NOMO-1 (cell line): ENCODE data around the gene TMPRSS4.

Source experiments
- DNase-seq, 2 experiments: peaks; one replicate each; lab custom pipeline; 2025; ENCODE audit not compliant: unreplicated experiment in 2 of 2; lab: John Stamatoyannopoulos, UW

Gene TMPRSS4, protein sequence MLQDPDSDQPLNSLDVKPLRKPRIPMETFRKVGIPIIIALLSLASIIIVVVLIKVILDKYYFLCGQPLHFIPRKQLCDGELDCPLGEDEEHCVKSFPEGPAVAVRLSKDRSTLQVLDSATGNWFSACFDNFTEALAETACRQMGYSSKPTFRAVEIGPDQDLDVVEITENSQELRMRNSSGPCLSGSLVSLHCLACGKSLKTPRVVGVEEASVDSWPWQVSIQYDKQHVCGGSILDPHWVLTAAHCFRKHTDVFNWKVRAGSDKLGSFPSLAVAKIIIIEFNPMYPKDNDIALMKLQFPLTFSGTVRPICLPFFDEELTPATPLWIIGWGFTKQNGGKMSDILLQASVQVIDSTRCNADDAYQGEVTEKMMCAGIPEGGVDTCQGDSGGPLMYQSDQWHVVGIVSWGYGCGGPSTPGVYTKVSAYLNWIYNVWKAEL

DNA sequence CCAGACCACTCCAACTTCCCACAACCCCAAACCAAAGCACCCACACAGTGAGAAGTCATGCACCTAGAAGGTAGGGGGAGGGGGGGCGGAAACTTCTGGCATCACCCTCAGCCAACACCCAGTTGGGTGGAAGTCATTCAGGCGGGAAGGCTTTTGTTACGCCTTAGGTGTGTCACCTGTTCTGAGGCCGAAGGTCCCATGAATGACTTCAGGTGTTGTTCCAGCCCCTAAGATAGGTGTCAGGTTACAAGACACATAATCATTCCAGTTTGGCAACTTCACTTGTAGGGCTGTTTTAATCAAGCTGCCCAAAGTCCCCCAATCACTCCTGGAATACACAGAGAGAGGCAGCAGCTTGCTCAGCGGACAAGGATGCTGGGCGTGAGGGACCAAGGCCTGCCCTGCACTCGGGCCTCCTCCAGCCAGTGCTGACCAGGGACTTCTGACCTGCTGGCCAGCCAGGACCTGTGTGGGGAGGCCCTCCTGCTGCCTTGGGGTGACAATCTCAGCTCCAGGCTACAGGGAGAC, at the start of gene TMPRSS4:
Gene TMPRSS4, plus strand, starts transcription at position 325 of the 528 bp plus-strand sequence. CDS start 225 bp downstream, outside the sequence.
- DNase-seq = no peak

GRCh38 chr11:118027694-118028093, 49.2 kb upstream of the TMPRSS4 start:
- DNase-seq = no peak

DNA sequence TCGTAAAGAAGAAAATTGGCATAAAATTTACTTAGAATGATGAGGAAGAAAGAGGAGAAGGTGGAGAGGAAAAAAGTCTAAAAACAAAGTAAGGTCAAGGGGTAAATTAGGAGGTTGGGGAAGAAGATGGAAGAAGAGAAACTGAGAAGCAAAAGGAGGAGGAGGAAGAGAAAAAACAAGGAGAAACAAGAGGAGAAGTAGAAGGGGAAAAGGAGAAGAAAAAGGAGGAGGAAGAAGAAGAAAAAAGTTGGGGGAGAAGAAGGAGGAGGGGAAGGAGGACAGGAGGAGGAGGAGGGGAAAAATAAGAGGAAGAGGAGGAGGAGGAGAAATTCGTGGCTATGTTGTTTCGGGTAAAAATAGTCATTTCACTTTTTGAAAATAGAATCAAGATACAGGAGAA, 48.3 kb upstream of the TMPRSS4 start:
- no peak for DNase-seq

DNA sequence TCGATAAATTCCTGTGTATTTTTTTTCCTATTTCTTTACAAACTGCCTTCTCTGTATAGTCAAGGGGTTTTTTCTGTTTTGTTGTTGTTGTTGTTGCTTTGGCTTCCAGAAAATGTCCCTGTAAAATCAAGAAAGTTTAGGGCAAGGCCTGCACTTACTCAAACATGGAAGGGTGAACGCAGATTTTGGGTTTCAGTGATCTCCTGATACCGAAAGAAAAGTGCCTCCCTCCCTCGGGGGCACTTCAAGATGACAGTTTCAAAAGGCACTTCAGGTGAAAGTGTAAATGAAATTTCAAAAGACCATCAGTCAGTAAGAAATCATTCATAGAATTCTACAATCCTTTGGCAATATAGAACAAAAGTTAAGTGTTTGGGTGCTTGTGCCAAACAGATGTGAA, 43.4 kb upstream of the TMPRSS4 start:
- DNase-seq = no peak

GRCh38 chr11:118042141-118042540, 34.7 kb upstream of the TMPRSS4 start:
- DNase-seq = no peak

DNA sequence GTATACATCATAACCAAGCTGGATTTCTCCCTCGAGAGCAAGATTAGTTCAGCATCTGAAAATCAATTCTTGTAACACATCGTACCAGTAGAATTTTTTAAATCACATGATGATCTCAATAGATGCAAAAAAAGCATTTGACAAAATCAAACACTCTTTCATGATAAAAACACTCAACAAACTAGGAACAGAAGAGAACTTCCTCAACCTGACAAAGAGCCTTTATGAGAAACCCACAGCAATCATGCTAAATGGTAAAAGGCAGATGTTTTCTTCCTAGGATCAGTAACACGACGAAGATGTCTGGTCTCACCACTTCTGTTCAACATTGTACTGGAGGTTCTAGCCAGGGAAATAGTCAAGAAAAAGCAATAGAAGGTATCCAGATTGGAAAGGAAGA, 34.1 kb upstream of the TMPRSS4 start:
- no peak for DNase-seq

GRCh38 chr11:118045191-118045590, 31.7 kb upstream of the TMPRSS4 start:
- DNase-seq = no peak

- DNase-seq = no peak
Measured at GRCh38 chr11:118046051-118046963, 30.6 kb upstream of the TMPRSS4 start.

DNA sequence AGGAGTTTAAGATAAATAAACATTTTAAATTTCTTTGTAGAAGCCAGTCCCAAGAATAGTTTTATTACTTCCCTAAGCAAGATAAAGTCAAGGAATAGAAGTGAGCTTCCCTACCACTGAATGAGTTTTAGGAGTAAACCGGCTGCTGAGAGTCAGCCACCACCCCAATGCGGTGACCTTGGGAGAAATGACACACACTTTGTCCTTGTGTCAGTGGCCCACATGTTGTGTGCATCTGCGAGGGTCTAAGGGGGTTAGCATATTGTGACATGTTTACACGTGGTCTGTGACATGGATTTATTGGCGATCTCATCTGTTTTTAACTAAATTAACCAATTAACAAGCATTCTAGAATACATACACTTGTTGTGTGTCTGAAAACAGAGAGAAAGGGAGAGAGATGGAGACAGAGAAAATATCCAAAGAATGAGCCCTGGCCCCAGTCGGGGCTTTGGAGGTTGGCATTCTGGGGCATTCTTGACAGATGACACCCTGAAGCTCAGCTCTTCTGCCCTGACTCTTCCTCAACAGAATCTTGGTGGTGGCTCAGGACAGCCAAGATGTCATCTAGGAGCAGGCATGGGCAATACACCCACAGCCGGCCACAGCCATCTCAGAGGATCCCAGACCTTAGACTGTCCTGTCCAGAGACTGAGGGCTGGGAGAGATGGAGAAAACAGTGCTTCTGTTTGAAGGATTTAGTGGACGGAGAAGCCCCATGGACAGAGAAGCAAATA, 29.7 kb upstream of the TMPRSS4 start:
- no peak for DNase-seq

- no peak for DNase-seq
Measured at GRCh38 chr11:118047749-118048148, 29.1 kb upstream of the TMPRSS4 start.

- DNase-seq = no peak
Measured at GRCh38 chr11:118048472-118049370, 28.2 kb upstream of the TMPRSS4 start.

DNA sequence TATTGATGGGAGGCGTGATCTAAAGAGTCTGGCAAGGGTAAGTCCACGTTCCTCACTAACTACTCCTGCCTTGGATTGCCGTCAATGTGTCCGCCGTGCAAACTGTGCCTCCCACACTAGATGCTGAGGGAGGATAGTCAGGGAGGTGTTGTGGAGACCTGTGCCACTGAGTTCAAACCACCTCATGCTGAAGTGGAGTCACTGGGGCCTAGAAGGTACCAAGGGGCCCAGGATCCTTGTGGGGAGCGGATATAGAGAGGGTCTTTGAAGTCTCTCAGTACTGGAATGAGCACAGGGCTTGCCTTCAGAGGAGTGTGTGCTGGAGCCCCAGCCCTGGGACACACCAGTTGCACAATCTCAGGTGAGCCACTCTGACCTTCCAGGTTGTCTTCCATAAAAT, 27.1 kb upstream of the TMPRSS4 start:
- DNase-seq = no peak

DNA sequence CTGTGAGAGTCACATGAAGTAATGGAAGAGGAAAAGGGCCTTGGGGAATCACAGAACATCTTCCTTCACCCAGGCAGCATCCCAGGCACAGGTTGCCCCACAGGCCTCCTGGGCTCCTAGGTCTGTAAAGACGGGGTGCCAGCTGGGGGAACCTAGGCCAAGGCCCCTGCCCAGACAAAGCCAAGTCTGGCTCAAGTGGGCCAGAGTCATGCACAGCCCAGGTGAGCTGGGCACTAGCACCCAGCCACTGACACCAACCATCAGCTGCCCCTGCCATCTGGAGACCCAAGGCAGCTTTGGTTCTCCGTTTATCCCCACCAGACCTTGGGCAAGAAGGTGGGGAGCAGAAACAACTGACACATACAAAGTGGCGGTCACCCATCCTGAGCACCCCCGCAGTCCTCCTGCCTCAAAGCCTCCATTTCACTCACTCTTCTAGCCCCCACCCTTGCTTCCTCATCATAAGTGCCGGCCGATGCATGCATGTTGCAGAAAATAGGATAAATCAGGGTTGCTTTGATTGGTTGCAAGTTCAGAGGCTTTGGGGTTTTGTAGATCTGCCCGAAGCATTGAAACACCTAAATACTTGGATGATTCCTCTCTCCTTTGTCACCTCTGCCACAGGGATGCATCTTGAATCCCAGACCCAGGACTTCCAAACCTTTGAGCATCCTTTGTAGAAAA, 26.5 kb upstream of the TMPRSS4 start:
- DNase-seq = no peak

DNA sequence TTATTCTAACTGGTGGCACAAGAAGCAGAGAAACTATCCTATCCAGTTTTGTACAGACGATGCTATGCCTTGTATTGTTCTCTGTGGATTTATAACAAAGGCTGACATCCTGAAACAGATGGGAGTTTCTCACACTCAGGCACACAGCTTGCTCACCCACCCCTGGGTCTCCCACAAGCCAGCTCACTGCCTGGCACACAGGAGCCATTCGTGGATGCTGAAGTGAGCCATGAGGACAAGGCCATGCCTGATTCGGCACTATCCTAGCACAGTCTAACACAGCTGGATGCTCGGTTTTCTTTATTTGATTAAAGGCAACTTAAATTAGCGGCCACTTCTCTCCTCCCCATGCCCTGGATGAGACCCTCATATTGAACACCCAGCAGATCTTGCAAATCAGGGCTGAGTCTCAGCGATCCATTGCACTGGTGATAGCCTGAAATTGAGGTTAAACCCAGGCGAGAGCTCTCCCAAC, 25.7 kb upstream of the TMPRSS4 start:
- DNase-seq = no peak

GRCh38 chr11:118051611-118052461, 25.0 kb upstream of the TMPRSS4 start:
- no peak for DNase-seq

DNA sequence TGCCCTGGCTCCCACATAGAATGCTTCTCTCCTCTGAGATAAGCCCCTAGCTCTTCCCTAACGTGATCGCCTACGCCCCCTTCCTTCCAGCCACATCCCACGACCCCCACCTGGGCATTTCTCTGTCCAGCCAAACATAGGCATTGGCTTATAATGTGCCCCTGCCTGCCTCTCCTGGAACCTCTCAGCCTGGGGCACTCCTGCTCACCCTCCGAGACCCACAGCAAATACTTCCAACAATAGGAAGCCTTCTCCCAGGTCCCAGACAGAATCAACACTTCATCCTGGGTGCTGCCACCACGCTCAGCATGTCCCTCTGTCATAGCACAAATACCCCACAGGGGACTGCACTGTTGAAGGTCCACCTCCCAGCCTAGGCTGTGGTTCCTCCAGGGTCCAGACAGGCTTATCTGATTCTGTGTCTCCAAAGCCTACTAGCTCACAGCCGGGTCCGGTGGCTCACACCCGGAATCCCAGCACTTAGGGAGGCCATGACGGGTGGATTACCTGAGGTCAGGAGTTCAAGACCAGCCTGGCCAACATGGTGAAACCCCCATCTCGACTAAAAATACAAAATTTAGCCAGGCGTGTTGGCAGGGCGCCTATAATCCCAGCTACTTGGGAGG, 24.2 kb upstream of the TMPRSS4 start:
- DNase-seq = no peak

DNA sequence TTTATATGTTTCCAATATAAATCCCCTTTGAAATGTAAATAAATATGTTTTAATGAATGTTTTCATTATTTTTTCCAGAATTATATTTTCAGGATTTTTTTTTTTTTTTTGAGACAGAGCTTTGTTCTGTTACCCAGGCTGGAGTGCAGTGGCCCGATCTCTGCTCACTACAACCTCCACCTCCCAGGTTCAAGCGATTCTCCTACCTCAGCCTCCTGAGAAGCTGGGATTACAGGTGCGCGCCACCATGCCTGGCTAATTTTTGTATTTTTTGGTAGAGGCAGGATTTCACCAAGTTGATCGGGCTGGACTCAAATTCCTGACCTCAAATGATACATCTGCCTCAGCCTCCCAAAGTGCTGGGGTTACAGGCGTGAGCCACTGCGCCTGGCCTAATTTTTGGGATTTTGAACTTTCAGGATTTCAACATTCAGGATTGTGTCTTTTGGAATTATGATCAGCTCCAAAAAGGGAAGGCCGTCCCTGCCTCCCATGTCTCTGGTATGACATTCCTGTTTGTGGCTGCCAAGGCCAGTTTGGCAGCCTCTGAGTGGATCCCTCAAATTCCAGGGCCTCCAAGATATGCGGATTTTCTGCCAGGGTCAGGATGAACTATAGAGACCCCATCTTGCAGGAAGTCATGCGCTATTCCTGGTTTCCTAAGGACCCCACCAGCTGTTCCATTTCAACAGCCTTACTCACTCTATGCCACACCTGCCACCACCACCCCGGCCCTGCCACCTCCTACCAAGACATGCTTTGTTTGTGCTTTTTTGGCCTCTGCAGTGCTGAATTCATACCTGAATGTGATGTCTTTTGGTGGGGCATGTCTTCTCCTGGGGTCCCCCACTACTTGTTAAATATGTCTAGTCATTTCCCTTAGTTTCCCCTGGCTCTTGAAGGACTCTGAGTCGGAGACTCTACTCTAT, 21.9 kb upstream of the TMPRSS4 start:
- DNase-seq = no peak
